ENCODE results near the gene RIC8B. TPM values are rescaled to one million over a fixed set of nuclear protein-coding genes. Genes with fewer than 3 reads are reported as not detected.
"Not testable (repeated sequence)": the region's sequence is repeated elsewhere in the genome, so short reads cannot be mapped to it uniquely, and the experiment has no call there.

RIC8B gene
- polyA plus RNA-seq (2013, experiment 1 of 2; ENCODE audit: insufficient read length) = 9.0 TPM
- 8.9 TPM for polyA plus RNA-seq (2013, experiment 2 of 2; ENCODE audit: insufficient read length)

- DNase-seq = peak; percentile 99
Measured at GRCh38 chr12:106774005-106774807, at the start of gene RIC8B. Gene RIC8B (plus strand): TSS chr12:106774682. CDS start chr12:106774746, 64 bp downstream.

DNA sequence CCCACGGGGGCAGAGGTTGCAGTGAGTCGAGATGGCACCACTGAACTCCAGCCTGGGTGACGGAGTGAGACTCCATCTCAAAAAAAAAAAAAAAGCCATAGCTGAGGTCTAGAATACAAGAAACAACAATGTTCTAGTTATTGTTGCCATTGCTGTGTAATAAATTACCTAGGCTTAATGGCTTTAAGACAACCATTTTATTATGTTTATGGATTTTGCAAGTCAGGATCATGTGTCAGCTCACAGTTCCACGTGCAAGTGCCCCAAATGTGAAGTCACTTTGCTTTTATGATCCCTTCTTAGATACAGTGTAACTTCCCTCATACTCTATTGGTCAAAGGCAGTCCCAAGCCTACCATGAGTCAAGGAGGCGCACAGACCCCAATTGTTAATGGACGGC is 49.5 kb upstream of the RIC8B start:
- DNase-seq = no peak

GRCh38 chr12:106726603-106727202 is 47.8 kb upstream of the RIC8B start:
- DNase-seq = not testable (repeated sequence)

GRCh38 chr12:106729611-106730010 is 44.9 kb upstream of the RIC8B start:
- no peak for DNase-seq

GRCh38 chr12:106732890-106733289 is 41.6 kb upstream of the RIC8B start:
- no peak for DNase-seq

DNA sequence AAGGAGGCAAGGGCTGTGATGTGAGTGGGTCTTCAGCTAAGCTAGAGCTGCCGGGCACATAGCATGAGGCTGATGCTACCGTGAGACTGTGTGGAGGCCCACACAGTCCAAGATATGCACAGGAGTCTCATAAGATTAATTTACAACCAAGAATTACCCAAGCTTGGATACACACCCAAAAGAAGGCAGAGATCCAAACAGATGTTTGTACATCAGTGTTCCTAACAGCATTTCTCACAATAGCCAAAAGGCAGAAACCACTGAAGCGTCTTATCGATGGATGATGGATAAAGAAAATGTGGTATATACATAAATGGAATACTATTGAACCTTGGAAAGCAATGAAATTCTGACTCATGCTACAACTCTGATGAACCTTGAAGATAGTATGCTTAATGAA is 40.8 kb upstream of the RIC8B start:
- DNase-seq = no peak

DNA sequence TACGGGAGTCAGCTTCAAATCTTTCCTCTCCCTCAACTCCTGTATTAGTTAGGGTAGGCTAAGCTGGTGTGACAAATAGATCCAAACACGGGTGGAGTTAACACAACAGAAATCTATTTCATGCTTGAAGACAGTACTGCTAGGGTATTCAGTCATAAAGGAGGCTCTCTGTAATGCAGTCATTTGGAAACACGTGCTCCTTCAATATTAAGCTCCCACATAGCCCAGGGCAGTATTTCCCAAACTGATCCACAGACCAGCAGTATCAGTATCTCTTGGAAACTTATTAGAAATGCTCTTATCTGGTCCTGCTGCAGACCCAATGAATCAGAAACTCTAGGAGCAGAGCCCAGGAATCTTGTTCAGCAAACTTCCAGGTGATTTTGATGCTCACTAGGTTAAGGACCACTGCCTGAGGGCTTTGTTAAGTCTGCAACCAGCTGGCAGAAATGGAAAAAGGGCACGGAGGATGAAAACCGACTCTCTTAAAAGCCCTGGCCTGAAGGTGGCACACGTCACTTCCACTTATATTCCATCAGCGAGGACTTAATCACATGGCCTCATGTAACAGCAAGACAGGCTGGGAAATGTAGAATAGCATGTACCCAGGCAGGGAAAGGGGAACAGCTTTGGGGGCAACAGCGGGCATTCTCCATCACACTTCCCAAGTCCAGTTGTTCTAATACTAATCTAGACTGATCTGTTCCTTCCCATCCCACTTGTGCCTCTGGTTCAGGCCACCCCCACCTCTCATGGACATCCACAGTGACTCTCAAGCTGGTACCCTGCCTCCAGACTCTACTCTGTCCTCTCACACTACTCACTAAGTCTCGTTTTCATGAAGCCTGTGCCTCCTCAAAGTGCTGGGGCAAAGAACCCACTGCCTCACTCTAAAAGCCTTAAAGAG is 38.2 kb upstream of the RIC8B start:
- no peak for DNase-seq

DNA sequence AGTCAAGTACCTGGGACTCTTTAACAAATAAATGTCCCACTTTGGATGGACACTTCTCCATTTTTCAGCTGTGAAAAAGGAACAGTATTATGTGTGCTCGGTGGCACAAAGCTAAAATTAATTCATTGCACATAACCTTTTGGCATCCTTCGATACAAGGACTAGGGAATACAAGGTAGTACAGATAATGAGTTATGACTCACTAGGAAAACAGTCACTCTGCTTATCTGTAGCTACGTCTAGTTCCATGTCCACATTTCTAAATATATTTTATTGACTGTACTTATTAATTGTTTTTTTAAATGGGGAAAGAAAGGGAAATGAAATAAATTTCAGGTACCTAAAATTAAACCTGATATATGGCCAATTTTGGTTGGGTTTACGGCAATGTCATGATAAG is 35.2 kb upstream of the RIC8B start:
- DNase-seq = no peak

DNA sequence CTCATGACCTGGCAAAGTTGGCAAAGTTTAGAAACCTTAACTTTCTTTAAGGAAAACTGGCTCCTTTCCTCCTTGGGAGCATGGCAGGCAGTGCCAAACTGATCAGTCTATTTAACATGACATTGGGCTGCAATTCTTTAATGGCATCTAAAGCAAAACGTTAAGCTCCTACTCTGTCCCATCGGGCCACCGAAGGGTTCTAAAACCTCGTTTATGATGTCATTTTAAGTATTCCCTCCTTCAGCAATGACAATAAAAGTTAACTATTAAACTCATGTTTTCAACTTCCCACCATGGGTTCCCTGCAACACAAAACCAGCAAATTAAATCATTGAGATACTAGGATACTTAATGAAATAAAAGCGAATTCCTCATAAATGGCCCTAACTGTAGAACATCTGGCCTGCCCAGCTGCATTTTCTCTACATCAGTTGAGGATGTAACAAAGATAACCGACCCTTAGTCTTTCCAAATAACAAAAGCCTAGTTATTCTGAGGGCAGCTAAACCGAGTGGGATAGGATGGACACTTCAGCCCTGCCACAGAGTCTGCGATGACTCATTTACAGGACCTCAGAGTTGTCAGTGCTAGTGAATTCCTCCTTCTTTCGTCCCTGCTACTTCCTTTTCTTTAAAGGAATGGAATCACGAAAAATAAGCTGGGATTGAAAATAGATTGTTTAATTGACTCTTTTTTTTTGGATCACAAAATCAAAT is 34.5 kb upstream of the RIC8B start:
- DNase-seq = no peak

- no peak for DNase-seq
Measured at GRCh38 chr12:106740818-106741217, 33.7 kb upstream of the RIC8B start.

DNA sequence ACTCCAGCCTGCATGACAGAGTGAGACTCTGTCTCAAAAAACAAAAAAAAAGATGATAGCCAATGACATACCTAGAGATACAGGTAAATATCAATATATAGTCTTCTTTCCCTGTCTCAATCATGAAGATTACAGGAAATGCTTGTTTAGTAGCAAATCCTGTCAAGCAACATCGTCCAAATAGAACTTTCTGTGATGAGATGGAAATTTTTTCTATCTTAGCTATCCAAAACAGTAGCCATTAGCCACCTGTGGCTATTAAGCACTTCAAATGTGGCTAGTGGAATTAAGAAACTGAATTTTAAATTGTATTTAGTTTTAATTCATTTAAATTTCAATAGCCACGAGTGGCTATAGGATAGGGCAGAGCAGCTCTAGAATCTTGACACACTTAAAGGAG is 33.2 kb upstream of the RIC8B start:
- DNase-seq = no peak

- DNase-seq = no peak
Measured at GRCh38 chr12:106743270-106743988, 31.1 kb upstream of the RIC8B start.

DNA sequence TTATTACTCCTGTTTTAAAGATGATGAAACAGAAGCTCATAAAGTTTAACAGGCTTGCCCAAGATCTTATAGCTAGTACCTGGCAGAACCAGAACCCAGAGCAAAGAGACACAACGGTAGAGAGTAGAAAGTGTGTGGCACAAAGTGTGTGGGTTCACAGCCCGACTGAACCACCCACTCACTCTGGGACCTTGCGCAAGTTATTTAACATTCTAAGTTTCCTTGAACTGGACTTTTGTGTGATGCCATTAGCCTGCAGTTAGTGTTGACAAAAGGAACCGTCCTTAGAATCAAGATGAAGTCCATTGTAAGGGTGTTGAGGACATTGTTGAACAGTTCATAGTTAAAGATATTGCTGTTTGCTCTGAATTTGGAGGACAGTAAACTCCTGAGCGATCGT is 29.9 kb upstream of the RIC8B start:
- DNase-seq = no peak

DNA sequence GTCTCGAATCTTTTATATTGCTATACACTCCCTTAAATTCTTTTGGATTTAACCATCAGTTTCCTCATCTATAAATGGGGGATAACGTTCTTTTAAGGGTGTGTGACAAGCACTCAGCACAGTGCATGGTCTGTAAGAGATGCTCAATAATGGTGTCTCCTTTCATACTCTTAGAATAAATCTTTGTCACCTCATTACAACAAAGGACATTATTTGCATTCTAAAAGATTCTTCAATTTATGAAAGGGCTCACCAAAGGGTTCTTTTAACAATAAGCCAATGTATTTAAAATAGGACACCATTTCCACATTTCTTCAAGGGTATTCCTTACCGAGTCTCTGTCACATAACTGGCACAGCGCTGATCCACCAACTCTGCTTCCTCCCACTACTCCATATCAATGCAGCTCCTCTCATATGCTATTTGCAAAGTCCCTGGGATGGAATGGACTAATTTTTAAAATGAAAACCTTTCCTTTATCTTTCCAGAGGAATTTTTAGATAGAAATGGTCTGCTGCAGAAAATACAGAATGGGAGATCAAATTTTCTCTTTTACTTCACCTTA is 29.2 kb upstream of the RIC8B start:
- no peak for DNase-seq

- DNase-seq = no peak
Measured at GRCh38 chr12:106747973-106748436, 26.5 kb upstream of the RIC8B start.

- DNase-seq = no peak
Measured at GRCh38 chr12:106750524-106750923, 24.0 kb upstream of the RIC8B start.

DNA sequence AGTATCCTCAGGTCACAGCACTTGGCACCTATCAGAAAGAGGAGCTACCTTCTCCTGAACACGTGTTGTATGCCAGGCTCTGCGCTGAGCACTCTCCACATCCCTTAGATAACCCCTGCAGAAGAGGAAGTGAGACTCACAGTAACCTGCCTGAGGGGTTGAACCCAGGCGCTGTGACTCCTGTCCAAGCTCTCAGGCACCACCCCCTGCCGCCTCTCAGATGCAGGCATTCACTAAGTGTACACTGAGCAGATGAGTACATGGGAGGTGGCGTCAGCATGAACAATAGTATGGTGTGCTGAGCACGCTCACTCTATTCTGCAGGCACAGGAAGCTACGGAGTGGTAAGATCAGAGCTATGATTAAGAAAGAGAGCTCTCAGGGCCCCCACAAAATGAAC is 21.0 kb upstream of the RIC8B start:
- no peak for DNase-seq

DNA sequence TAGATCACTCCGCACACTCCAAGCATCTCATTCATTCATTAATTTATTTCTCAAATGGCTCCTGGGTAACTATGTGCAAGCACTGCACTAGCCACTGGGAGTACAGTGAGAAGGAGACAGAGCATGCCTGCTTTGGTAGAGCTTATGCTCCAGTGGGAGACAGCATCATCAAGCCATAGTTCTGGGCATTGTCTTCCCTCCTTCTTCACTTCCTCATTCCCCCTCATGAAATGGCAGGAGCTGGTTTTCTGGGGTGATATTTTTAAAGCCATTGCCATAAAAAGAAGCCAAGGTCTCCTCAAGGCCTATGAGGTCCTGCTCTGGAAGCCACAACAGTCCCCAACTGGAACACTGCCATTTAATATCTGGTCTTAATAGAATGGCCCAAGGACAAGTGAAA is 20.2 kb upstream of the RIC8B start:
- DNase-seq = no peak

GRCh38 chr12:106757623-106758348 is 16.7 kb upstream of the RIC8B start:
- no peak for DNase-seq

DNA sequence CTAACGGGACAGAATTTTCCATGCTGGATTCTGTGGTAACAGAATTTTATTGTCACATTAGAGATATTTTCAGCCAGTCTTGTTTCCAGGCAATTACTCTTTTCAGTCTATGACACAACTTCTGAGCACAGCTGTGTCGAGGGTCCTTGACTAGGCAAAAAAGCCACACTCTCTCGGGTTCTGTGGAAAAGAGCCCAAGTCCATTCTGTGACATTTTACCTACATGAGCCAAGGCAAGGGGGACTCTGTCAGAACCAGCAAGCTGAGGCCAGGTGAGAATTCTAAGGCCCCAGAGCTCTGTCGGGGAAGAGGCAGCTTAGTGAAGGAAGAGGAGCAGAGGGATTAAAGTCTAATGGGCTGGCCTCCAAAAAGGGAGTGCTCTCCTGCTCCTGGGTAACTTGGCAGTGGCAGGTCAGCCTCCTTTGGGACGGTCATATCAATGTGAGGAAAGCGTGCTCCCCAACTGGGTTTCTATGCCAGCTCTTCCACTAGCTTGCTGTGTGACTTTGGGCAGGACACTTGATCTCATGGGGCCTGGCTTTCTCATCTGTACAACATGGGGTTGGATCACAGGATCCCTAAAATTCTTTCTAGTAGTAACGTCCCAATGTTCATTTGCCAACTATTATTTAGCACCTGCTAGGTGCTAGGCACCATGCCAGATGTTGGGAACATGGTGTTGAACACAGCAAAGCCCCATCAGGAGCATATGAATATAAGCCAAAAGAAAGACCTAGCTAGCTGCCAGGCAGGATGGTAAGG is 16.0 kb upstream of the RIC8B start:
- no peak for DNase-seq

Data from fibroblast of skin of abdomen (primary cell).